Spleen (tissue), 11 donors: ENCODE results near the gene ZFYVE1. TPM values are rescaled to one million over a fixed set of nuclear protein-coding genes. Genes with fewer than 3 reads are reported as not detected.

Source experiments
- DNase-seq: peaks from one replicate; pipeline ENCODE4 v3.0.0-alpha.2; 2020
- H3K27ac ChIP-seq, 8 donors: fragments of 200-600 bp; sonication (generic) in 7 of 8; 1 replicate in 4 of 8; 2 replicates in 4 of 8; pipeline versions ENCODE4 v1.5.0 to v1.8.0; 2016 to 2021; ENCODE audit warnings: inconsistent platforms in 4 of 8, mild to moderate bottlenecking in 4 of 8, moderate library complexity in 1 of 8
- H3K27me3 ChIP-seq, 7 donors: fragments of 200-600 bp; sonication (generic) in 6 of 7; replicated peaks in 1 of 7; 1 replicate in 4 of 7; 2 replicates in 3 of 7; pipeline versions ENCODE4 v1.5.0 to v1.8.0; 2016 to 2021; ENCODE audit warnings: inconsistent platforms in 3 of 7, mild to moderate bottlenecking in 1 of 7
- H3K36me3 ChIP-seq, 6 donors: fragments of 200-600 bp; sonication (generic) in 5 of 6; 1 replicate in 4 of 6; 2 replicates in 2 of 6; pipeline versions ENCODE4 v1.5.0 to v1.8.0; 2016 to 2021; ENCODE audit warnings: inconsistent platforms in 2 of 6
- H3K4me1 ChIP-seq, 6 donors: fragments of 200-600 bp; sonication (generic) in 5 of 6; 1 replicate in 3 of 6; 2 replicates in 3 of 6; pipeline versions ENCODE4 v1.5.0 to v1.8.0; 2016 to 2021; ENCODE audit warnings: inconsistent platforms in 3 of 6
- H3K4me3 ChIP-seq, 8 donors: fragments of 200-600 bp; sonication (generic) in 7 of 8; 1 replicate in 4 of 8; 2 replicates in 4 of 8; pipeline versions ENCODE4 v1.5.0 to v1.8.0; 2016 to 2021; ENCODE audit warnings: inconsistent platforms in 4 of 8, mild to moderate bottlenecking in 4 of 8, moderate library complexity in 2 of 8
- H3K9me3 ChIP-seq, 8 donors: fragments of 200-600 bp; sonication (generic) in 7 of 8; 1 replicate in 4 of 8; 2 replicates in 4 of 8; pipeline versions ENCODE4 v1.5.0 to v1.8.0; 2016 to 2021; ENCODE audit warnings: inconsistent platforms in 4 of 8
- CTCF ChIP-seq, 11 experiments: fragments of 200-600 bp in 7 of 11; fragments of 450-650 bp in 4 of 11; sonication (generic) in 4 of 11; IDR thresholded peaks in 8 of 11; conservative IDR thresholded peaks in 3 of 11; 1 replicate in 7 of 11; 2 replicates in 4 of 11; pipeline versions ENCODE4 v1.4.0 to v1.8.0; 2016 to 2021; ENCODE audit warnings: antibody characterized with exemption in 11 of 11, inconsistent platforms in 4 of 11, mild to moderate bottlenecking in 1 of 11
- POLR2A ChIP-seq, 3 donors: fragments of 450-650 bp; IDR thresholded peaks; one replicate each; pipeline ENCODE4 v1.5.1; 2017; ENCODE audit warnings: antibody characterized with exemption in 3 of 3, mild to moderate bottlenecking in 1 of 3
- POLR2AphosphoS5 ChIP-seq, 3 donors: sonication (generic); formaldehyde crosslinking; IDR thresholded peaks; one replicate each; pipeline ENCODE4 v1.5.1; 2017; ENCODE audit warnings: antibody characterized with exemption in 3 of 3
- WGBS, 5 donors: extraction: QIAGEN DNeasy Blood & Tissue Kit in 3 of 5; methylation state at CpG; one replicate each; pipeline versions ENCODE4 v1.1.5 to v1.1.7; 2013 to 2018; 5-methylcytosine and 5-hydroxymethylcytosine counted together
- intact Hi-C: fragments of 100-400 bp; cut with DNase I; formaldehyde crosslinking; loops from one replicate; pipeline ENCODE4 v1.15.0; 2023; ENCODE audit warnings: low total_unique reads
- polyA plus RNA-seq, 3 donors: library from polyadenylated mRNA; stranded (reverse); fragments of 200-250 nt; gene quantifications; one replicate each; pipeline ENCODE4 v1.2.1, GENCODE V29; 2013
- total RNA-seq, 7 donors: library from RNA; depleted of rRNA in 3 of 7; stranded (reverse); fragments of >200 nt in 3 of 7; fragmentation: NEBNext Ultra II Directional in 4 of 7; extraction: Animal tissue kit (Norgen Biotek cat#: 25700) in 4 of 7; gene quantifications; one replicate each; pipeline versions ENCODE4 v1.1.0 to v1.2.1, GENCODE V29; 2016 to 2021
- donor health status: healthy with polysubstance abuse.
- donor health status: DM: no; HTN: no; CAD: no; lungs with moderate emphysema.
- donor health status: DM: no; HTN: no; CAD: no.
- donor health status: Bipolar disorder and iron deficiency.
- donor health status: healthy.
- donor health status: DM: no; HTN: no; CAD: no.
- donor health status: DM: yes; HTN: yes; CAD: no.

ZFYVE1 gene
- total and polyA plus RNA-seq, 10 donors: 2.8 to 23.3 (median 19.2) TPM

DNA sequence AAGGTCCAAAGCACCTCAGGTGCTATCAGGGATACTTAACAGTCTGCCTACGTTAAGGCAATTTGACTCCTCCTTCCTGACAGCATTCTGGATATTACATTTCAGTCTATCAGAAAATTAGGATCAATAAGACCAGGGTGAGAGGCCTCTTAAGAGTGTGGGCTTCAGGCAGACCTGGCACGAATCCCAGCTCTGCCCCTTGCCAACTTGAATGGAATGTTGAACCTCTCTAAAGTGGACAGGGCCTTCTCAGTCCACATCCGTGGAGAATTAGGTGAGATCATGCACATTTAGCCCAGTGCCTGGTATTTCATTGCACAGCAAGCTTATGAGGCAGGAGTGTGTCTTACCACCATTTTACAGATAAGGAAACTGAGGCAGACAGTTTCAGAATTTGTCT lies 74.7 kb downstream of the ZFYVE1 start:
- intact Hi-C loops: no loop called here

GRCh38 chr14:72948481-72949138 lies 78.3 kb downstream of the ZFYVE1 start:
- intact Hi-C loops: no loop called here

More for the DNA sequence above, 74.7 kb downstream of the ZFYVE1 start:
- H3K36me3 ChIP-seq: peaks cover 0 to 59% (median 36%) of the 10 kb centered on the region in 6 donors
- no peak overlapping the region for H3K4me3 ChIP-seq
- no peaks in the 10 kb centered on the region for H3K27me3 ChIP-seq
- no peaks in the 10 kb centered on the region for H3K9me3 ChIP-seq
- H3K4me1 ChIP-seq: no peaks in the 10 kb centered on the region
- 83 to 86% (median 85%) methylated on average over 3 of the region's 3 CpGs for WGBS, 5 donors
- H3K27ac ChIP-seq: no peak overlapping the region
- TF ChIP-seq POLR2AphosphoS5 (IDR thresholded peaks at IDR 0.05): no peak
- no peak for TF ChIP-seq CTCF (IDR thresholded peaks at IDR 0.05 in 8 of 11, conservative IDR thresholded peaks at IDR 0.05 in 3 of 11)
- no peak for TF ChIP-seq POLR2A (IDR thresholded peaks at IDR 0.05)
- no peak for DNase-seq

DNA sequence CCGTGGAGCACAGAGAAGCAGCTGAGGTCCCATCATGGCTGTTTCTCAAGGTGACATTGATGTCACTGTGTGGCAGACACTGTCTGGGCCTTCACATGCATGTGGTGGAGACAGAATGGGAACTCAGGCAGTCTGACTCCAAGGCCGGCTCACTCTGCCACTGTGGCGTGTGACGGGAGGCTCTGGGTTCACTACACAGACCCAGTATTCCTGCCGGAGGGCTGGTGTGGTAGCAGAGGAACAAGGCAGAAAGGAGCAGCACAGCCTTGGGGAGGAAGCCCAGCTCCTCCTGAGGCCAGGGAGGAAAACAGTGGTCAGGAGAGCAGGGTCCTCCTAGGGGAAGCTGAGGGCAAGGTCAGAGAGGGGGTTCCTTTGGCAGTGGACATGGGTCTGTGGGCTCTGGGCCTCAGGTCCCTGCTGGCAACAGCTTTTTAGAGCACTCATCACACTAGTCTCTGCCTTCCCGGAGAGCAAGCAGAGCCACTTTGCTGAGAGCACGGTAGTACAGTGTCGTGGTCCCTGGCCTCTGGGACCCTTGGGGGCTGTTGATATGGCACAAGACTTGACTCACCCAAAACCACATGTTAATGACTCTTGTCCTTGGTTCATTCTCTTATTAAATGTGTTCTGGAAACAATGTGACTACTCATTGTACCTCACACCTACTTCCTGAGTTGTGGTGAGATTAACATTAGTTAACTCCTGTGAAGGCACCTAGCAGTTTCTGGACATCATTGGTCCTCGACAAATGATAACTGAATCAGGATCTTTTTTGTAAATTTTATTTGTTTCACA lies 79.3 kb downstream of the ZFYVE1 start:
- Histone ChIP-seq H3K9me3 (no peaks in the 10 kb centered on the region), H3K36me3 (peaks cover 0 to 71% (median 45%) of the 10 kb centered on the region in 6 donors), H3K4me3 (no peak overlapping the region), H3K4me1 (no peaks in the 10 kb centered on the region), H3K27me3 (no peaks in the 10 kb centered on the region), H3K27ac (no peak overlapping the region)
- 80 to 93% (median 87%) methylated on average over 6 to 9 of the region's 9 CpGs for WGBS, 5 donors
- no peak for DNase-seq
- no peak for TF ChIP-seq POLR2A (IDR thresholded peaks at IDR 0.05)
- no peak for TF ChIP-seq POLR2AphosphoS5 (IDR thresholded peaks at IDR 0.05)
- intact Hi-C loops: no loop called here

More at GRCh38 chr14:72948481-72949138, 78.3 kb downstream of the ZFYVE1 start:
- no peak overlapping the region for H3K4me3 ChIP-seq
- H3K4me1 ChIP-seq: no peaks in the 10 kb centered on the region
- TF ChIP-seq CTCF (IDR thresholded peaks at IDR 0.05 in 8 of 11, conservative IDR thresholded peaks at IDR 0.05 in 3 of 11) (peak; percentile 45 to 87 (median 73)), POLR2AphosphoS5 (IDR thresholded peaks at IDR 0.05) (no peak)
- 38 to 44% (median 42%) methylated on average over 5 of the region's 5 CpGs for WGBS, 5 donors
- no peaks in the 10 kb centered on the region for H3K9me3 ChIP-seq
- H3K27ac ChIP-seq: no peak overlapping the region
- H3K36me3 ChIP-seq: peaks cover 0 to 61% (median 35%) of the 10 kb centered on the region in 6 donors
- H3K27me3 ChIP-seq: no peaks in the 10 kb centered on the region
- no peak for DNase-seq

- Histone ChIP-seq H3K9me3 (no peaks in the 10 kb centered on the region), H3K27me3 (no peaks in the 10 kb centered on the region), H3K27ac (no peak overlapping the region), H3K4me3 (no peak overlapping the region), H3K36me3 (peaks cover 0 to 72% (median 50%) of the 10 kb centered on the region in 6 donors), H3K4me1 (no peaks in the 10 kb centered on the region)
- no peak for TF ChIP-seq POLR2A (IDR thresholded peaks at IDR 0.05)
- no peak for TF ChIP-seq CTCF (IDR thresholded peaks at IDR 0.05 in 8 of 11, conservative IDR thresholded peaks at IDR 0.05 in 3 of 11)
- TF ChIP-seq POLR2AphosphoS5 (IDR thresholded peaks at IDR 0.05): no peak
- 93 to 96% (median 94%) methylated on average over 8 of the region's 8 CpGs for WGBS, 5 donors
- intact Hi-C loops: no loop called here
- DNase-seq: peak; percentile 28
These were observed 80.4 kb downstream of the ZFYVE1 start for GRCh38 chr14:72946491-72946890.
